ENCODE results near the gene PCED1B. TPM values are rescaled to one million over a fixed set of nuclear protein-coding genes. Genes with fewer than 3 reads are reported as not detected.

Gene PCED1B
- total RNA-seq, 1 experiment from 2014 or later = 0.86 TPM

DNA sequence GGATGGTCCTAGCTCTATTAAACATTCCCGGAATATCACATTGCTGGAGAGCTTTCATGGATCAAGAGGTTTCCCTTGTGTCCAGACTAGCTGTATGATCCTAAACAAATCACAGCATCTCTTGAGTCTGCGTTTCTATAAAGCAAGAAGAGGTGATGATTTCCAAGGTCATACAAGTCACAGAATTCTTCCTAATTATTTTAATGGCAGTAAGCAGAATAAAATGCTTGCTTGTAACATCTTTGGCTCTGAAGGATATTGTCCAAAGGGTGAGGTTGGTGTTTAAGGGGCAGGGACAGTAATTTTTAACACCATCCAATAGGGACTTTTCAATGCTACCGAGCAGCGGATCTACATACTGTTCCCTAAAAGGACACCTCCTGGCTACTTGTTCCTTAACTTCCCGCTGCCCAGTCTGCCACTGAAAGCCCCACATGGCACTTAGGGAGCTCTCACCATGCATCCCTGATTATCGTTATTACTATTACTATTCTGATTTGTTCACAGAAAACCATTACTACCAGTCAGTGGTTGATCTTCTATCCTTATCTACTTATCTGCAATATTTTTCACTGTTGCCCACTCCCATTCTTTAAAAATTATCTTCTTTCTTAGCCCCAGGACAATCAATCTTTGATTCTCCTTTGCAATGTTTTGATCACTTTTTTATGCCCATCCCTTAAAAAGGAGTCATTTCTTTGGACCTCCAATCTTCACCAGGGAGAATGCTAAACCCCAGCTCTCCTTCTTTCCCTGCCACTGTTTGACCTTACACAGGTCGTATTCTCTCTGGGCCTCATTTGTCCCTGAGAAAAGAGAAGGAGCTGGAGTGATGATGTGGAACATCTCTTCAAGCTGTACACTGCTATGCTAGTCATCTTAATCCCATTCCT lies 4.0 kb upstream of the PCED1B start:
- no peak overlapping the region for H3K27ac ChIP-seq (ENCODE audit: low read depth, low read length)
- RAD21 ChIA-PET (ENCODE audit: low non-redundant PET in 1 of 2, low total read pairs in 2 of 2, uncharacterized antibody in 2 of 2, unreplicated experiment in 2 of 2) = no interaction called here
- H3K9me2 ChIP-seq (ENCODE audit: insufficient read depth) = no peaks in the 10 kb centered on the region
- TF ChIP-seq EZH2phosphoT487 (IDR thresholded peaks at IDR 0.05; ENCODE audit: borderline replicate concordance) (no peak), CEBPB (IDR thresholded peaks at IDR 0.05; ENCODE audit: low read depth) (no peak), CTCF (IDR thresholded peaks at IDR 0.05 in 2 of 3, conservative IDR thresholded peaks at IDR 0.05 in 1 of 3; ENCODE audit: borderline replicate concordance in 1 of 3, insufficient read depth in 1 of 3, low read depth in 2 of 3, low read length in 2 of 3) (no peak), RAD21 (IDR thresholded peaks at IDR 0.05; ENCODE audit: low read depth) (no peak), YY1 (IDR thresholded peaks at IDR 0.05; ENCODE audit: extremely low read depth, insufficient replicate concordance, low read depth, low read length) (no peak), EZH2 (IDR thresholded peaks at IDR 0.05) (no peak), EGR1 (IDR thresholded peaks at IDR 0.05; ENCODE audit: low read depth) (no peak), TCF7L2 (IDR thresholded peaks at IDR 0.05; ENCODE audit: borderline replicate concordance, extremely low read depth, insufficient read depth, insufficient read length) (no peak), SIN3A (IDR thresholded peaks at IDR 0.05; ENCODE audit: low read depth) (no peak), MAX (IDR thresholded peaks at IDR 0.05) (no peak), ELF1 (IDR thresholded peaks at IDR 0.05; ENCODE audit: borderline replicate concordance, low read depth) (no peak), ZNF274 (IDR thresholded peaks at IDR 0.05; ENCODE audit: low read depth, low read length) (no peak)
- H3K9ac ChIP-seq (ENCODE audit: low read length) = no peak overlapping the region
- ATAC-seq = no peak
- H3K9me3 ChIP-seq (ENCODE audit: control insufficient read depth in 1 of 2, insufficient read depth in 1 of 2, low read depth in 1 of 2, low read length in 2 of 2) = no peaks in the 10 kb centered on the region
- BruUV-seq (replicated peaks) = no TSS peak
- POLR2A ChIA-PET = no interaction called here
- intact Hi-C loops (cut with micrococcal nuclease) = no loop called here
- H3K36me3 ChIP-seq (ENCODE audit: control insufficient read depth in 1 of 2, insufficient read depth in 2 of 2, low read length in 2 of 2) = no peaks in the 10 kb centered on the region
- no peaks in the 10 kb centered on the region for H3K79me2 ChIP-seq (ENCODE audit: insufficient read depth, low read length)
- no peak overlapping the region for H3K4me3 ChIP-seq (replicated peaks in 1 of 2; ENCODE audit: low read depth in 1 of 2, low read length in 2 of 2)
- H3K4me1 ChIP-seq (ENCODE audit: control insufficient read depth in 1 of 2, insufficient read depth in 2 of 2, low read length in 2 of 2) = peaks cover 6 to 12% of the 10 kb centered on the region in 2 experiments
- no peak for DNase-seq (ENCODE audit: low read depth, low spot score)
- no peak overlapping the region for H2AFZ ChIP-seq (ENCODE audit: low read depth, low read length, poor library complexity, severe bottlenecking)
- no peak overlapping the region for H3K4me2 ChIP-seq (ENCODE audit: low read length)
- H3K27me3 ChIP-seq (ENCODE audit: insufficient read depth, low read length) = no peaks in the 10 kb centered on the region
- CTCF ChIA-PET = interaction anchor here (0.6 kb wide), 1 partner anchor 218 kb away, joined by 3 read pairs; no protein-coding TSS in a partner anchor
- no peaks in the 10 kb centered on the region for H4K20me1 ChIP-seq (ENCODE audit: insufficient read depth)

All from HCT116 (cell line).